Loucy (cell line): ENCODE data around the gene CCDC12.

ENCODE experiments used
- H2AFZ ChIP-seq: fragments of 200-600 bp; sonication (generic); 2 replicates; pipeline ENCODE4 v1.6.0; 2016; ENCODE audit warnings: antibody characterized with exemption, mild to moderate bottlenecking, low read length, moderate library complexity
- H3F3A ChIP-seq: fragments of 200-600 bp; 2 replicates; pipeline ENCODE4 v1.6.0; 2016; ENCODE audit warnings: antibody characterized with exemption, low read depth, mild to moderate bottlenecking
- H3K27me3 ChIP-seq: fragments of 200-600 bp; sonication (generic); 2 replicates; pipeline ENCODE4 v1.6.1; 2014; ENCODE audit warnings: low read length, mild to moderate bottlenecking; ENCODE audit not compliant: insufficient read depth, poor library complexity, severe bottlenecking
- H3K36me3 ChIP-seq: fragments of 200-600 bp; sonication (generic); 2 replicates; pipeline ENCODE4 v1.6.1; 2016; ENCODE audit warnings: low read length; ENCODE audit not compliant: insufficient read depth
- H3K4me1 ChIP-seq: fragments of 200-600 bp; sonication (generic); 2 replicates; pipeline ENCODE4 v1.5.1; 2014; ENCODE audit warnings: low read length, mild to moderate bottlenecking; ENCODE audit not compliant: insufficient read depth, poor library complexity, severe bottlenecking
- H3K4me2 ChIP-seq: fragments of 200-600 bp; sonication (generic); 2 replicates; pipeline ENCODE4 v1.6.0; 2014; ENCODE audit warnings: antibody characterized with exemption, low read length, low read depth, mild to moderate bottlenecking; ENCODE audit not compliant: poor library complexity, severe bottlenecking
- H3K4me3 ChIP-seq: fragments of 200-600 bp; sonication (generic); 2 replicates; pipeline ENCODE4 v1.5.1; 2014; ENCODE audit warnings: low read length, mild to moderate bottlenecking, mixed read lengths; ENCODE audit not compliant: poor library complexity, severe bottlenecking
- H3K79me2 ChIP-seq: fragments of 200-600 bp; sonication (generic); 2 replicates; pipeline ENCODE4 v1.6.1; 2014; ENCODE audit warnings: low read length; ENCODE audit not compliant: insufficient read depth
- H3K9ac ChIP-seq: fragments of 200-600 bp; sonication (generic); 2 replicates; pipeline ENCODE4 v1.6.0; 2014; ENCODE audit warnings: mild to moderate bottlenecking, low read depth, low read length, moderate library complexity; ENCODE audit not compliant: poor library complexity, severe bottlenecking
- H3K9me2 ChIP-seq: fragments of 200-600 bp; sonication (generic); replicated peaks from 2 replicates; pipeline ENCODE4 v1.6.1; 2016; ENCODE audit warnings: low read depth, low read length, mixed read lengths
- H3K9me3 ChIP-seq: fragments of 200-600 bp; sonication (generic); 2 replicates; pipeline ENCODE4 v1.6.1; 2014; ENCODE audit warnings: mild to moderate bottlenecking, antibody characterized with exemption, low read length, low read depth; ENCODE audit not compliant: insufficient read depth
- H4K20me1 ChIP-seq: fragments of 200-600 bp; sonication (generic); 2 replicates; pipeline ENCODE4 v1.6.0; 2014; ENCODE audit warnings: antibody characterized with exemption, low read length, mild to moderate bottlenecking; ENCODE audit not compliant: insufficient read depth, poor library complexity, severe bottlenecking
- EZH2phosphoT487 ChIP-seq: fragments of 200-600 bp; IDR thresholded peaks from 2 replicates; pipeline ENCODE4 v1.6.1; 2018; ENCODE audit warnings: antibody characterized with exemption, mild to moderate bottlenecking, moderate library complexity, borderline replicate concordance
- TF ChIP-seq, protein P1 (sequence below): fragments of 200-600 bp; sonication (generic); conservative IDR thresholded peaks from 2 replicates; pipeline ENCODE4 v1.5.1; 2014; ENCODE audit warnings: mild to moderate bottlenecking, antibody characterized with exemption, low read length

CCDC12 gene

GRCh38 chr3:46925585-46925934, 51.0 kb downstream of the CCDC12 start:
- peak overlapping the region; percentile 74 for H3K9ac ChIP-seq
- no peak overlapping the region for H3K4me3 ChIP-seq
- H2AFZ ChIP-seq = no peak overlapping the region
- no peaks in the 10 kb centered on the region for H3K27me3 ChIP-seq
- peaks cover 5% of the 10 kb centered on the region for H4K20me1 ChIP-seq
- no peaks in the 10 kb centered on the region; the same call in 1 of the 2 replicates for H3K9me3 ChIP-seq
- peaks cover 22% of the 10 kb centered on the region for H3F3A ChIP-seq
- TF ChIP-seq, protein P1, sequence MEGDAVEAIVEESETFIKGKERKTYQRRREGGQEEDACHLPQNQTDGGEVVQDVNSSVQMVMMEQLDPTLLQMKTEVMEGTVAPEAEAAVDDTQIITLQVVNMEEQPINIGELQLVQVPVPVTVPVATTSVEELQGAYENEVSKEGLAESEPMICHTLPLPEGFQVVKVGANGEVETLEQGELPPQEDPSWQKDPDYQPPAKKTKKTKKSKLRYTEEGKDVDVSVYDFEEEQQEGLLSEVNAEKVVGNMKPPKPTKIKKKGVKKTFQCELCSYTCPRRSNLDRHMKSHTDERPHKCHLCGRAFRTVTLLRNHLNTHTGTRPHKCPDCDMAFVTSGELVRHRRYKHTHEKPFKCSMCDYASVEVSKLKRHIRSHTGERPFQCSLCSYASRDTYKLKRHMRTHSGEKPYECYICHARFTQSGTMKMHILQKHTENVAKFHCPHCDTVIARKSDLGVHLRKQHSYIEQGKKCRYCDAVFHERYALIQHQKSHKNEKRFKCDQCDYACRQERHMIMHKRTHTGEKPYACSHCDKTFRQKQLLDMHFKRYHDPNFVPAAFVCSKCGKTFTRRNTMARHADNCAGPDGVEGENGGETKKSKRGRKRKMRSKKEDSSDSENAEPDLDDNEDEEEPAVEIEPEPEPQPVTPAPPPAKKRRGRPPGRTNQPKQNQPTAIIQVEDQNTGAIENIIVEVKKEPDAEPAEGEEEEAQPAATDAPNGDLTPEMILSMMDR = no peak
- TF ChIP-seq EZH2phosphoT487 = no peak
- H3K9me2 ChIP-seq = no peaks in the 10 kb centered on the region
- H3K4me2 ChIP-seq = peak overlapping the region; percentile 71
- peaks cover 54% of the 10 kb centered on the region; the same call in 1 of the 2 replicates for H3K79me2 ChIP-seq
- peaks cover 66% of the 10 kb centered on the region for H3K36me3 ChIP-seq
- H3K4me1 ChIP-seq = peaks cover 61% of the 10 kb centered on the region

DNA sequence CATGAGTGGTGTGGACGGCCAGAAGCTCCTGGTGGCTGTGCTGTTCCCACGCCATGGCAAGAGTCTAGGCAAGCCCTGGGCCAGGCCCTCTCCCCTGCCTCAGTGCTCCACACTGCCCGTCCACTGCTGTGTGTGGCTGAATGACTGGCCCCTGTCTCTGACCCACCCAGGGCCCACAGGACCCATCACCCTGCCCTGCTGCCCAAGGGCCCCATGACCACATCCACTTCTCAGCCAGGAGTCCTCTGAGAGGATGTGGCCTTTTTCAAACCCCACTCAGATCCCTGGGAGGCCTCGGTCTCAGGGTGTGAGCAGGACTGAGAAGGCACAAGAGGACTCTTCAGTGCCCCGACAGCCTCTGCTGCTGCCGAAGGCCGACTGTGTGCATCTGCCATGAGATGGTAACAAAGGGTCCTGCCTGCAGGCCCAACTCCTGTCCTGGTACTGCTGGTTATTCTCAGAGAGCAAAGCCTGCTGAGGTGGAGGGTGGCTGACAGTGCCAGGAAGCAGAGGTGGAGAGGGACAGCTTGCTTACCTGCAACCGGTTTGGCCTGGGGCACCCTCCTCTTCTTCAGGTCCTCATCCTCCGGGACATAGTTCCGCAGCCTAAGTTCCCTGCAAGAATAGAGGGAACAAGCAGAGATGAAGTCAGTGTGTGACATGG, 51.5 kb downstream of the CCDC12 start:
- Histone ChIP-seq H3K4me2 (peak overlapping the region; percentile 71), H3K9ac (peak overlapping the region; percentile 74)
- TF ChIP-seq, protein P1 = no peak
- TF ChIP-seq EZH2phosphoT487 = no peak

GRCh38 chr3:46923559-46924350, 52.8 kb downstream of the CCDC12 start:
- H2AFZ ChIP-seq = no peak overlapping the region
- no peak overlapping the region for H3K4me2 ChIP-seq
- H3F3A ChIP-seq = peaks cover 19% of the 10 kb centered on the region
- H3K9me3 ChIP-seq = no peaks in the 10 kb centered on the region
- peaks cover 41% of the 10 kb centered on the region; the same call in 1 of the 2 replicates for H3K79me2 ChIP-seq
- H3K36me3 ChIP-seq = peaks cover 76% of the 10 kb centered on the region
- no peak overlapping the region for H3K9ac ChIP-seq
- no peaks in the 10 kb centered on the region for H3K9me2 ChIP-seq
- H4K20me1 ChIP-seq = peaks cover 5% of the 10 kb centered on the region
- H3K4me3 ChIP-seq = no peak overlapping the region
- H3K4me1 ChIP-seq = peaks cover 46% of the 10 kb centered on the region
- TF ChIP-seq EZH2phosphoT487 = no peak
- TF ChIP-seq, protein P1 = peak; percentile 79
- no peaks in the 10 kb centered on the region for H3K27me3 ChIP-seq

More for the DNA sequence above, 51.5 kb downstream of the CCDC12 start:
- no peaks in the 10 kb centered on the region for H3K27me3 ChIP-seq
- peaks cover 71% of the 10 kb centered on the region for H3K36me3 ChIP-seq
- peaks cover 5% of the 10 kb centered on the region for H4K20me1 ChIP-seq
- H3K9me2 ChIP-seq = no peaks in the 10 kb centered on the region
- peaks cover 22% of the 10 kb centered on the region for H3F3A ChIP-seq
- no peak overlapping the region for H3K4me3 ChIP-seq
- H3K4me1 ChIP-seq = peaks cover 56% of the 10 kb centered on the region
- peaks cover 49% of the 10 kb centered on the region; the same call in 1 of the 2 replicates for H3K79me2 ChIP-seq
- no peak overlapping the region for H2AFZ ChIP-seq
- H3K9me3 ChIP-seq = no peaks in the 10 kb centered on the region; the same call in 1 of the 2 replicates
